IPS-18c (cell line): ENCODE measurements around the gene HAP1.

Experiments used
- H3K4me3 ChIP-seq: 2 replicates; pipeline ENCODE4 v1.7.0; 2013; ENCODE audit warnings: low read depth, mild to moderate bottlenecking, low read length, moderate library complexity; ENCODE audit not compliant: insufficient read depth
- H3K9me3 ChIP-seq: one replicate; pipeline ENCODE4 v1.6.1; 2013; ENCODE audit warnings: mild to moderate bottlenecking, low read length, moderate library complexity; ENCODE audit not compliant: control insufficient read depth, insufficient read depth

The HAP1 gene

DNA sequence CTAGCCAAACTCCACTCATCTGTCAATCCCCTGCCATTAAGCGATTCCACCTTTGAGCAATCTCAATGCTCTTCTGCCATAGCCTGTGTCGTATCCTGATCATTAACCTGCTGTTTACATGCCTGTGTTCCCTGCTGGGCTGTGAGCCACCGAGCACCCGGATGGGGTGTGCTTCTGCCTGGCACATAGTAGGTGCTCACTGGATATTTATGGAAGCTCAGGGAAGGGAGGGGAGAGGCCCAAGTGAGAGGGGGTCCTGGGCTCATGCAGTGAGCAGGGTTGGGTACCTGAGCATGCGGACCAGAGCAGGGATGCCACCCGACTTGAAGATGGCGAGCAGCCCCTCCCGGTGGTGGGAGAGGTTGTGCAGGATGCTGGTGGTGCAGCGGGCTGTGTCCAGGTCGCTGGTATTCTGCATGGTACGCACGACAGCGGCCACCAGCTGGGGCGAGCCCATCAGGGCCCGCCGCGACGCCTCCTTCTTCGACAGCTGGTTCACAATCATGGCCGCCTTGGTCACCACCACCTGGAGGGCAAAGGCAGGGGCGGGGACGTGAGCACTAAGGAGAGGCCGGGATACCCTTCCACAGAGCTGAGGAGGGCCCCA lies 34.3 kb upstream of the HAP1 start:
- Histone ChIP-seq H3K4me3 (no peak overlapping the region), H3K9me3 (no peaks in the 10 kb centered on the region)

DNA sequence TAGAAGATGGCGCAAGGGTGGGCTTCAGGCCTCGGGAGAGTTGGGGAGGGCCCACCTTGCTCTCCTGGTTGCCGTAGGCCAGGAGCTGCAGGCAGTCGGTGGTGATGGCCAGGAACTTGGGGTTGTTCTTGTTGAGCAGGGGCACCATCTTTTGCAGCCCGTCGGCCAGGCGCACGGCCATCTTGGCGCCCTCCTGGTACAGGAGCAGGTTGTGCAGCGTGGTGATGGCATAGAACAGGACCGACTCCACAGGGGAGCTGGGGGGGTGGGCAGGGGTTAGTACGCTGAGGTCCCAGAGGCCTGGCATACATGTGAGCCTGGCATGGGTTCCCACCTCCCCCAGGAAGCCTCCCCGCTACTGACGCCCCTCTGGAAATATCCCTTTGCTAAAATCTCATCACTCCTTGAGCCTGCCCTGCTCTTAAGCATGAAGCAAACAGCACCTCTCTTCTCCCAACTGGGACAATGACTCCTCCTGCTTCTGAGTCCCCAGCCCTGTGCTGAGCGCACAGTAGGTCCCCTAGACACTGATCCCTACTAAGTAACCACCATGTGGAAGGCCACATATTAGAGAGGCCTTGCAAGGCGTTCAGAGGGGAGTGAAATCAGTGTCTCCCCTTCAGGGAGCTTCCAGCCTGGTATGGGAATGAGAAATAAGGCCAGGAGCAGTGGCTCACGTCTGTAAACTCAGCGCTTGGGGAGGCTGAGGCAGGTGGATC lies 33.0 kb upstream of the HAP1 start:
- H3K4me3 ChIP-seq, result no peak overlapping the region

DNA sequence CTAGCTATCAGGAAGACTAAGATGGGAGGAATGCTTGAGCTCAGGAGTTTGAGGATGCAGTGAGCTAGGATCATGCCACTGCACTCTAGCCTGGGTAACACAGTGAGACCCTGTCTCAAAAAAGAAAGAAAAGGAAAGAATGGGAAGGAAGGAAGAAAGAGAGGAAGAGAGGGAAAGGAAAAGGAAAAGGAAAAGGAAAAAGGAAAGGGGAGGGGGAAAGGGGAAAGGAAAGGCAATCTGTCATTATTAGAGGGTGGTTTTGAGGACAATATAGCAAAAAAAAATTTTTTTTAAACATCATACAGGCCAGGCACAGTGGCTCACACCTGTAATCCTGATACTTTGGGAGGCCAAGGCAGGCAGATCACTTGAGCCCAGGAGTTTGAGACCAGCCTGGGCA lies 31.7 kb upstream of the HAP1 start:
- no peak overlapping the region for H3K4me3 ChIP-seq
- H3K9me3 ChIP-seq, result no peaks in the 10 kb centered on the region

More for the DNA sequence above, 33.0 kb upstream of the HAP1 start:
- H3K9me3 ChIP-seq, result no peaks in the 10 kb centered on the region

DNA sequence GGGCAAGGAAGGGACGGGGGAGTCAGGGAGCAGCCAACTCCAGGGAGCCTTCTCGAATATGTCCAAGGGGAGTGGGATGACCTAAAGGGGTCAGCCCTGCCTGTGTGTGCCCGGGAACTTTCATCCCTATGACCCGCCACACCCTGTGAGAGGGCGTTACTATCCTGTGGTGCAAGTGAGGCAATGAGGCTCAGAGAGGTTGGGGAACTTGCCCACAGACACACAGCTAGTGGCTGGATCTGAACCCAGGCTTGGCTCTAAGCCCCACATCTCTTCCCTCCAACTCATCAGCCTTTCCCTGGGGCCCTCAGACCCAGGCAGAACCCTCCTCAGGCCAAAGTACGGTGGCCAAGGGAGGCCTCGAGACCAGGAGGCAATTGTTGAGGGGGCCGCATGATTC lies 28.9 kb upstream of the HAP1 start:
- H3K4me3 ChIP-seq, result no peak overlapping the region
- H3K9me3 ChIP-seq, result no peaks in the 10 kb centered on the region

DNA sequence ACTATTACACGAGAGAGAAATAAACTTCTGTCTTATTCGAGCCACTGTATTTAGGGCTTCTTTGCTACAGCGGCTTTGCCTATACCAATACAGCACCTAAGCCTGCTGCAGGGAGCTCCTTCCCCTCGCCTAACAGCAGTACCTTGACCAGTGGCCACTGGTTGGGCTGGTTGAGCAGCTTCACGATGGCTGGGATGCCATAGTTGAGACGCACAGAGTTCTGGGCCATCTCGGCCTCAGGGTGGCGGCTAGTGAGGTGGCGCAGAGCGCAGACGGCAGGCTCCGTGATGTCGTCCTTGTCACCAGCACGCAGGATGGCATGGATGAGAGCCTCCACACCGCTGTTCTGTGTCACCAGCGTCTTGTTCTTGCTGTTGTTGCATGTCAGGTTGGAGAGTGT lies 28.4 kb upstream of the HAP1 start:
- no peak overlapping the region for H3K4me3 ChIP-seq
- no peaks in the 10 kb centered on the region for H3K9me3 ChIP-seq

DNA sequence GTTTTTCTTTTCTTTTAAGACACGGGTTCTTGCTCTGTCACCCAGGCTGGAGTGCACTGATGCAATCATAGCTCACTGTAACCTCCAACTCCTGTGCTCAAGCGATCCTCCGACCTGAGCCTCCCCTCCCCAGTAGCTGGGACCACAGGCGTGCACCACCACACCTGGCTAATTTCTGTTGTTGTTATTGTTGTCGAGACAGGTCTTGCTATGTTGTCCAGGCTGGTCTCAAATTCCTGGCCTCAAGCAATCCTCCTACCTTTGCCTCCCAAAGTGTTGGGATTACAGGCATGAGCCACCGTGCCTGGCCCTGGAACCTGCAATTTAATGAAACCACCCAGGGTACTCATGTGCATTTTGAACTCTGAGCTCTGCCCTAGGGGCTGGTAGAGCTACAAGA lies 27.9 kb upstream of the HAP1 start:
- H3K4me3 ChIP-seq, result no peak overlapping the region
- no peaks in the 10 kb centered on the region for H3K9me3 ChIP-seq

DNA sequence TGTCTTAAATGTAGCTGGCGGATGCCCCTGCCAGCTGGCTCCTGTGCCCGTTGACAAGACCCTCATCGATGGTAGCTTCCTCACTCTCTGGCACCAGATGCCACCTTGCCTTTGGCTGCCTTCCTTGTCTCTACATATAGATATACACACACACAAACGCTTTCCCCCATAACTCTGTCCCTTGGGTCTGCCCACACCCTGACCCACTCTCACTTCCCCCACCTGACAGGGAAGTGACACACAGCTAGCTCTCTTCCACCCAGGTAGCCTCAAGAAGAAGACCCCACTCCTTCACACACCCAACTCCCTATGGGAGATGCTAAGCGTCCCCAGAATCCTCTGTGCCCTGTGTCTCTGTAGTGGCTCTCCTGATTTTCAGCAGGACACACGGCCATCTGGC lies 26.4 kb upstream of the HAP1 start:
- no peak overlapping the region for H3K4me3 ChIP-seq

DNA sequence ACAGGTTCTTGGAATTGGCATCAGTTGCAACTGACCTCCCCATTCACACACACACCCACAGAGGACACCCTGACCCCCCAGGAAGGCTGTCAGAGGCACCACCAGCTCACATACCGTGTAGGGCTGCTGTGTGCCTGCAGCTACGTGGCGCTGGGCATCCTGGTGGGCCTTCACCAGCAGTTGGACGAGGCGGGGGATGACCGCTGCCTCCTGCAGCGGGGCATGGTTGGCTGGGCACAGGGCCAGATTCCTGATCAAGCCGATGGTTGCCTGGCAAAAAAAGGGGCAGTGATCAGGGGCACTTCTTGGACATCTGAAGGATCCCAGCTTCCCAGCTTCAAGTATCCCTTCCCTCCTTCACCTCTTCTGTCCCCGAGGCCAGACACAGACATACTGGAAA lies 24.2 kb upstream of the HAP1 start:
- no peaks in the 10 kb centered on the region for H3K9me3 ChIP-seq
- H3K4me3 ChIP-seq, result no peak overlapping the region

More for the DNA sequence above, 26.4 kb upstream of the HAP1 start:
- no peaks in the 10 kb centered on the region for H3K9me3 ChIP-seq

DNA sequence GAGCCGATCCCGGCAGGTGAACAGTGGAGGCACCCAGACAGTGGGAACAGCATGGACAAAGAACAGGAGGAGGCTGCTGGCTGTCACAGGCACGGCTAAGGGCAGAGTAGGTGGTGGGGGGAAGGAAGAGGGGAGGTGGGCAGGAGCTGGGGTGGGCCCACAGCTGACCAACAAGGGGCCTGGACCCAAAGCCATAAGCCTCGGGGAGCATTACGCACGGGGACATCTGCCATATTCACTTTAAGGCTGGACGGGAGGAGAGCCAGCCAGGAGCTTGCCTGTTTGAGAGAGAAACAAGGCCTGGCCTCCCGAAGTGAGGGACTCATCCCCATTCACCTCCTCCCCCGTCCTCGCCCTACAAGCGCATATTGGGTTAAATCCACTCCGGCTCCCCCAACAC lies 19.6 kb upstream of the HAP1 start:
- Histone ChIP-seq H3K9me3 (no peaks in the 10 kb centered on the region), H3K4me3 (no peak overlapping the region)

DNA sequence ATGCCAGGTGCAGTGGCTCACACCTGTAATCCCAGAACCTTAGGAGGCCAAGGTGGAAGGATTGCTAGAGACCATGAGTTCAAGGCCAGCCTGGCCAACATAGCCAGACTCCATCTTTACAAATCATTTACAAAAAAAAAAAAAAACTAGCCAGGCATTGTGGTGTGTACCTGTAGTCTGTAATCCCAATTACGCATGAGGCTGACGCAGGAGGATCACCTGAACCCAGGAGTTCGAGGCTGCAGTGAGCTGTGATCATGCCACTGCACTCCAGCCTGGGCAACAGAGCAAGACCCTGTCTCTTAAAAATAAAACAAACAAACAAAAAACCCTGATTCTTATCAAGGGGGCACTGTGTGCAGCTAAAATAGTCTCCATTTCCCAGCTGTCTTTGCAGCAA lies 16.8 kb upstream of the HAP1 start:
- Histone ChIP-seq H3K9me3 (no peaks in the 10 kb centered on the region), H3K4me3 (no peak overlapping the region)

DNA sequence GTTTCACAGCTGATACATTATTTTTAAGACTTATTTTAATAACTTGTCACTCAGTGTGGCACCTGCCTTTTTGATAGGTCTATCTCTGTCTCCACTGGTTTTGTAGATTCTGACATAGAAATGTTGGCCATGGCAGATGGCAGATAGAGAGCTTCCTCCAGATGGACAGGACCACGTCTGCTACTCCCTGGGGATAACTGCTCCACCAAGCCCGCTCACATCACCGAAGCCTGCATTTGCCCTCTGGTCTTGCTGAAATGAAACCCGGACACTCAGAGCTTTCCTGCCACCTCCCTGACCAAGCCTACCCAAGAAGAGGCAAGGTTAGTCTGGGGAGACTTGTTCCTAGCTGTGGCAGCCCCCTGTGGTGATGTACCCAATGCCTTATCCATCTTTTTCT lies 16.4 kb upstream of the HAP1 start:
- Histone ChIP-seq H3K9me3 (no peaks in the 10 kb centered on the region), H3K4me3 (no peak overlapping the region)

DNA sequence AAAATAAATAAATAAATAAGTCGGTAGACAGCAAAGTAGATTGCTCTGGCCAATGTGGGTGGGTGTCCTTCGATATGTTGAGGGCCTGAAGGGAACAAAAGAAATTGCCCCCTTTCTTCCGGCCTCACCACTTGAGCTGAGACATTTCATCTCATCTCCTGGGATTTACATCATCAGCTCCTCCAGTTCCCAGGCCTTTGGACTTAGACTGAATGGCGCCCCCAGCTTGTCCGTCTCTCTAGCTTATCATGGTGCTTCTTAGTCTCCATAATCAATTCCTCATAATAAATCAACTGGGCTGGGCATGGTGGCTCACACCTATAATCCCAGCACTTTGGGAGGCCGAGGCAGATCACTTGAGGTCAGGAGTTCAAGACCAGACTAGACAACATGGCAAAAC lies 13.8 kb upstream of the HAP1 start:
- H3K4me3 ChIP-seq, result no peak overlapping the region
- H3K9me3 ChIP-seq, result no peaks in the 10 kb centered on the region

DNA sequence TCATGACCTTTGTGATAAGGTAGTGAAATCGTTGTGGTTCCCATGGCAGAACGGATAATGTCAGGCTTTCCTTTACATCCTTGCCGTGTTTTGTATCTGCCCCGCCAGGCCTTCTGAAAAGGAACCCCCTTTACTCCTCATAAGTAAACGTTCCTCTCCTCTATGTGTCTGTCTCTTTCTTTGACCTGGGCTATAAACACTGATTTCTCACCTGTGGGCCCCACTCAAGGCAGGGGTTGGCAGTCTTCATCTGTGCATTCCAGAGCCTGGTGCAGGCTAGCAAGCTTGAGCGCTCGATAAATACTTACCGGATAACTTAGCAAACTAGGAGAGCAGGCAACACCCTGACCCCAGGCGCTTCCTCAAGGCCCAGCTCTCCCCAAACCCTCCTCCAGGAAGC lies 7.3 kb upstream of the HAP1 start:
- Histone ChIP-seq H3K4me3 (no peak overlapping the region), H3K9me3 (no peaks in the 10 kb centered on the region)

DNA sequence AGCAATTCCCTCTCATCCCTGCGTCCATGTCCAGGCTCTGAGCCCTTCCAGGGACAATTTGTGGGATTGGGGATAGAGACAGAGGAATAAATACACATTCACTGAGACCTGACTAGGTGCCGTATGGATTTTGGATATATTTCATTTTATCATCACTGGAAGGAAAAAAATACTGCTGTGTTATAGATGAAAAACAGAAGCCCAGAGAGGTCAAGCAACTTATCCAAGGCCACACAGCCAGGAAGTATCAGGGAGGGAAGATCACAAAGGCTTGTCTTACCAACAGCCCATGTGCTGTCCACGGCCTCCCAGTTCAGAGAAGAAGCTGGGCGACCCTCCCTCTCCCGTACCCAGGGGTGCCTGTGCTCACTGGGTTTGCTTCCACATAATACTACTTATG lies 6.1 kb upstream of the HAP1 start:
- H3K4me3 ChIP-seq, result no peak overlapping the region
- H3K9me3 ChIP-seq, result no peaks in the 10 kb centered on the region

DNA sequence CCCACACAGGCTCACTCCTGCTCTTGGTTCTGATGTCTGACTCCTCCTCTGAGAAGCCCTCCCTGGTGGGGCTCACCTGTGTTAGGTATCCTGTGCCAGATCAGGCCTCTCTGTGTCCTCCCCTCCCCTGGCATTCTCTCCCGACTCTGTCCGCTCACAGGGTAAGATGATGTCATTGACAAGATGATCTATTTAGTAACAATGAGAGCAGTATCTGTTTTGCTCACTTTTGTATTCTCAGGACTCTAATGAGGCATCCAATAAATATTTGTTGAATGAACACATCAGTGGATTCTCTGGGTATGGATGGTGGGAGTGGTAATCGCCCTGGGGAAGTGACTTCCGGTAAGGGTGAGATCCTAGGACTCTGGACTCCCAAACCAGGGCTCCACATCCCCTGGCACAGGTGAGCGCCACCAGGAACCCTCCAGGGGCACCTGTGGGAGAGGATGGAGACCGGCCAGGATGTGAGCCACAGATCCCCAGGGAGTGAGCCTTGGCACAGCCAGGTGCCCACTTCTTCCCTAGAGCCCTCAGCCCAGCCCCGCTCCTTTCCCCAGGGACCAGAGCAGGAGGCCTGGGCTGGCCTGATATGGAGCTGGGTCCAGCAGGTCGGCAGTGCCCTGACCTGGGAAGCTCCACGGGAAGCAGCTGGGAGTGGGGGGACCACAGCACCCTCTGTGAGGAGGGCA lies 5.4 kb upstream of the HAP1 start:
- no peak overlapping the region for H3K4me3 ChIP-seq
- no peaks in the 10 kb centered on the region for H3K9me3 ChIP-seq

DNA sequence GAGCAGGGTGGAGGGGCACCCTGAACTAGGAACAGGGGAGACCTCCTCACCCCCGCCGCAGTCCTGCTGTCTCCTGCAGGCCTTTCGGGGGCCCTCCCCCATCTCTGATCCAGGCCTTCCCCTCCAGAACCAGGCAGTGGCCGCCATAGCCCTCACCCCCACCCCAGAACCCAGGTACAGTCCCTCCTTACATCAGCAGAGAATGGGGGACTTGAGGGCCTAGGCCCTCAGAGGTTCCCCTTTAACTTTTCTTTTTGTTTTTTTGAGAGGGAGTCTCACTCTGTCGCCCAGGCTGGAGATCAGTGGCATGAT lies 4.3 kb upstream of the HAP1 start:
- Histone ChIP-seq H3K4me3 (no peak overlapping the region), H3K9me3 (no peaks in the 10 kb centered on the region)

DNA sequence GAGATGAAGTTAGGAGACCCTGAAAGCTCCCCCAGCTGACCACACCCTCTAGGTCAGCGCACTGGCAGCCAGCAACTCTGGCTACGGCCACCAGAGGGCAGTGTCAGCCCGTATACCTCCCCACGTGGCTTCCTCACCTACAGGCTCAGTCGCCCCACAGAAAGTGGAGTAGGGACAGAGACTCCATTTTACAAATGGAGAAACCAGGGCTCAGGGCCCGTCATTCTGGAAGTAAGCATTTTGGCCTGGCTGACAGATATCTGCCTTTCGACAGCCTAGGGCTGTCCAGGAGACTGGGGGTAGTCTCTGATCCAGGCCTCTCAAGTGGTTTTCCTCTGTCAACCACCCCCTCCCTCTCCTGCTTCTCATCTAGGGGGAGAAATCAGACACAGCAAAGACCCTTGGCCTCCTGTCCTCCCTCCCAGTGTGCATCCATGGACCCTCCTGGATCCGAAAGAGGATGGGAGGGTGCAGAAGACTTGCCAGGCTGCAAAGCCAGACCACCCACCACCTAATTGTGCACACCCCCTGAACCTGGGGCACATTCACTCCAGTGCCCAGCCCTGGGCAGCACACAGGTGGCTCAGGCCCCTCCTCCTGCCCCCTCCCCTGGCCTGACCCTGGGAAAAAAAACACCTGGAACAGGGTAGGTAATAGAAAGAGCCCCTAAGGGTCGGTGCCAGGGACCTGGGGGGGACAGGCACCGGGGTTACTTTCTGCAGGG lies 3.8 kb upstream of the HAP1 start:
- Histone ChIP-seq H3K9me3 (no peaks in the 10 kb centered on the region), H3K4me3 (no peak overlapping the region)

DNA sequence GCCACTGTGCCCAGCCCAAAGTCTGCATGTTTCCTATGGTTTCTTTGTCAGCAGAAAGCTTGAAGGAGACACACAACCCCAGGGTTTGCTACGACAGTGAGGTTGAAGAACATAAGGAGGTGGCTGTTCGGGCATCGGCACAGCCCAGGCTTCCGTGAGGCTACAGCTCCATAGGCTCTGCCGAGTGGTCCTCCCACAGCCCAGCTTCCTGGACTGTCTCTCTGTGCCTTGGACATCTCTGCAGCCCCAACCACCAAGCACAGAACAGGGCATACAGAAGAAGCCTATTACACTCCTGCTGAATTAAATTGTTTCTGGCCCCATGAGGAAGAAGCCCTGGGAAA lies 3.2 kb upstream of the HAP1 start:
- H3K9me3 ChIP-seq, result no peaks in the 10 kb centered on the region
- H3K4me3 ChIP-seq, result no peak overlapping the region
